Progenitor cell of endocrine pancreas (in vitro differentiated cells): ENCODE data around the gene GALK2. TPM values are rescaled to one million over a fixed set of nuclear protein-coding genes. Genes with fewer than 3 reads are reported as not detected.

Experiments
- DNase-seq: peaks from one replicate; pipeline ENCODE4 v3.0.0; 2021; ENCODE audit warnings: low spot score; ENCODE audit not compliant: unreplicated experiment
- H3K27ac Mint-ChIP-seq: 2 replicates; pipeline ENCODE4 v1.8.0; 2021; ENCODE audit warnings: mild to moderate bottlenecking, moderate library complexity, mixed read lengths
- H3K27me3 Mint-ChIP-seq: 2 replicates; pipeline ENCODE4 v1.8.0; 2021; ENCODE audit warnings: mixed read lengths
- H3K36me3 Mint-ChIP-seq: 2 replicates; pipeline ENCODE4 v1.8.0; 2022; ENCODE audit warnings: mixed read lengths; ENCODE audit not compliant: insufficient read depth
- H3K4me1 Mint-ChIP-seq: 2 replicates; pipeline ENCODE4 v1.8.0; 2021; ENCODE audit warnings: low read depth, mixed read lengths
- H3K4me3 Mint-ChIP-seq: 2 replicates; pipeline ENCODE4 v1.8.0; 2021; ENCODE audit warnings: low read depth, mild to moderate bottlenecking, moderate library complexity, mixed read lengths
- H3K9me3 Mint-ChIP-seq: 2 replicates; pipeline ENCODE4 v1.8.0; 2021; ENCODE audit warnings: low read depth, mixed read lengths
- total RNA-seq: library from RNA; stranded (reverse); gene quantifications from 2 replicates; pipeline ENCODE4 v1.2.1, GENCODE V29; 2021
- TF ChIP-seq, protein P1 (sequence below): fragments of 200-600 bp; sonication (generic); IDR thresholded peaks from one replicate; pipeline ENCODE4 v1.5.0; 2021; ENCODE audit warnings: antibody characterized with exemption, mild to moderate bottlenecking; ENCODE audit not compliant: unreplicated experiment

Gene GALK2
- total RNA-seq, 1 donor from 2014 or later, result 21.1 TPM

DNA sequence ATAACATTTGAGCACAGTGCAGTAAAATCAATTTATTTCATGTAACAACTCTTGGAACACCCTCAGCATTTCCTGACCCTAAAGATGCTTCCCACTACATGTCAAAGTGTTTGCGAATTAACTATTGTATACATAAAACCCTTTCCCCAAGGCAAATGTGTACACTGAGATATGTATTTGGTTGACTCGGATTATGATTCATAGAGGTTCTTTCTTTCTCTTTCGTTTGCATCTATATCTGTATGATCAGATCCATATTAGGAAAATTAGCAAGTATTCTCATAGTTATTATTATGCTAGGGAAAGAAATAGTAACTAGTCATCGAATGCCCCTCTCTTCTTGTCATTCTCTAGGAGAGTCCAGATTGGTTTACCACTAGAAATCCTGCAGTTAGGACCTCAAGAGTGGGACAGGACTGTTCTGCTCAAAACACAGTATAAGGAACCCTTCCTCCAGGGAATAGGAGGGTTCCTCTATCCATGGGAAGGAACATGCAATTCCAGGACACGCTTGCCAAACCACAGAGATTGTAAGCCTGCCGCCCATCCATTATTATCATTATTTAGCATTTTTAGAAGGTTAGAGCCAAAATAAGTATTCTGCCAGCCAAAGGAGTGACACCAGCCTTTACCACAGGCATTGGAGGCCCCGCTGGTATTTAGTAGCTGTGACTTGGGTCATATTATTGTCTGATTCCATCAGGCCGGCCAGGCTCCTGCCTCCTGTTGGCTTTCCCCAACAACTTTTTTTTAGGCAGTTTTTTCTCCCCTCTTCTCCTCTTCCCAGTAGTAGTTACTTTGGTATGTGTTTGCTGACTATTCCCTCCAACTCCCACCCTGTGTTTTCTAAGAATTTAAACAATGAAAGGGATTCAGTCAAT is 100.7 kb downstream of the GALK2 start:
- H3K27ac Mint-ChIP-seq, result no peak overlapping the region
- no peaks in the 10 kb centered on the region for H3K4me1 Mint-ChIP-seq
- H3K4me3 Mint-ChIP-seq, result no peak overlapping the region
- DNase-seq, result no peak
- TF ChIP-seq, protein P1, sequence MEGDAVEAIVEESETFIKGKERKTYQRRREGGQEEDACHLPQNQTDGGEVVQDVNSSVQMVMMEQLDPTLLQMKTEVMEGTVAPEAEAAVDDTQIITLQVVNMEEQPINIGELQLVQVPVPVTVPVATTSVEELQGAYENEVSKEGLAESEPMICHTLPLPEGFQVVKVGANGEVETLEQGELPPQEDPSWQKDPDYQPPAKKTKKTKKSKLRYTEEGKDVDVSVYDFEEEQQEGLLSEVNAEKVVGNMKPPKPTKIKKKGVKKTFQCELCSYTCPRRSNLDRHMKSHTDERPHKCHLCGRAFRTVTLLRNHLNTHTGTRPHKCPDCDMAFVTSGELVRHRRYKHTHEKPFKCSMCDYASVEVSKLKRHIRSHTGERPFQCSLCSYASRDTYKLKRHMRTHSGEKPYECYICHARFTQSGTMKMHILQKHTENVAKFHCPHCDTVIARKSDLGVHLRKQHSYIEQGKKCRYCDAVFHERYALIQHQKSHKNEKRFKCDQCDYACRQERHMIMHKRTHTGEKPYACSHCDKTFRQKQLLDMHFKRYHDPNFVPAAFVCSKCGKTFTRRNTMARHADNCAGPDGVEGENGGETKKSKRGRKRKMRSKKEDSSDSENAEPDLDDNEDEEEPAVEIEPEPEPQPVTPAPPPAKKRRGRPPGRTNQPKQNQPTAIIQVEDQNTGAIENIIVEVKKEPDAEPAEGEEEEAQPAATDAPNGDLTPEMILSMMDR, result no peak
- H3K9me3 Mint-ChIP-seq, result peaks cover 4% of the 10 kb centered on the region
- no peaks in the 10 kb centered on the region for H3K27me3 Mint-ChIP-seq
- peaks cover 1% of the 10 kb centered on the region for H3K36me3 Mint-ChIP-seq

- TF ChIP-seq, protein P1, result no peak
- Mint-ChIP-seq H3K27ac (no peak overlapping the region), H3K4me3 (no peak overlapping the region), H3K36me3 (peaks cover 5% of the 10 kb centered on the region), H3K9me3 (no peaks in the 10 kb centered on the region), H3K4me1 (no peaks in the 10 kb centered on the region), H3K27me3 (no peaks in the 10 kb centered on the region)
- DNase-seq, result no peak
Observed at GRCh38 chr15:49273734-49274318, 103.8 kb downstream of the GALK2 start.

DNA sequence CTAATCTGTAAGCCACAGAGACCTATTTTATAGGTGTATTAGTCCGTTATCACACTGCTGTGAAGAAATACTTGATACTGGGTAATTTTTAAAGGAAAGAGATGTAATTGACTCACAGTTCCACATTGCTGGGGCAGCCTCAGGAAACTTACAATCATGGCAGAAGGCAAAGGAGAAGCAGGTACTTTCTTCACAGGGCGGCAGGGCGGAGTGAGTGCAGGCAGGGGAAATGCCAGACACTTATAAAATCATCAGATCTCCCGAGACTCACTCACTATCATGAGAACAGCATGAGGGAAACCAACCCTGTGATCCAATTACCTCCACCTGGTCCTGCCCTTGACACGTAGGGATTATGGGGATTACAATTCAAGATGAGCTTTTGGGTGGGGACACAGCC is 108.7 kb downstream of the GALK2 start:
- H3K9me3 Mint-ChIP-seq, result no peaks in the 10 kb centered on the region

DNA sequence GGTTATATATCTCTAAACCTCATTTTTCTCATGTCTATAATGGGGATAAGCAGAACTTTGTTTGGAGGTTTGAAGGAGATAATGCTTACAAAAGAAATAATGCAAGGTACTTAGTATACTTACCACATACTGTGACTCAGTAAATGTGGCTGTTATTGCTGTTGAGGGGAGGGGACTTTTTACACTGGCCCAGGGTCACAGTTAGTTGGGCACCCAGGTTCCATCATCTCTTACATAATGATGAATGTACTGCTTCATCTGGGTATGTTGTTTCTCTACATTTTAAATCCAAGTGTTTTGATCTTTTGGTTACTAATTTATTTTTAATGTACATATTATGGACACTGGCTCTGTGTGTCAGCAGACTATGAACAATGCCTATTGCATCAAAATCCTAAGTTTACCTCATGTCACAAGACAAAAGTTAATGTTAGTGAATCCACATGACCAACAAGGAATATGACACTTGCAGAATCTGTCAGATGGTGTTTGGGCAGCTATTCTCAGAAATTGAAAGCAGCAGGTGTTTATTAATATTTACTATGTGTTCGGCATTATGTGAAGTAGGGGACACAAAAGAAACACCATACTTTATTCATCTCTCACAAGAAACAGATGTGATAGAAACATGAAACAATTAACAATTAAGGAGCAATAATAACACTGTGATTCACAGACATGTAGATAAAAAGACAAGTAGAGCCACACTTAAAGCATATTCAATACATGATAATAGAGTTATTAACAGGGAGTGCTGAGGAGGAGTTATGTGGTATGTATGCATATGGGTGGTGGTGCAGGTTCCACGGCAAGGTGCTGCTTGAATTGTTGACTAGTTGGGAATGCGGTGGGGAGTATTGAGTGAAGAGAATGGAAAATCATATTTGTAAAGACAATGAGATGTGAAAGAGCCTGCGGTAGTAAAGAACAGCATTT is 109.7 kb downstream of the GALK2 start:
- Mint-ChIP-seq H3K4me3 (no peak overlapping the region), H3K9me3 (no peaks in the 10 kb centered on the region), H3K36me3 (peaks cover 17% of the 10 kb centered on the region), H3K27ac (no peak overlapping the region), H3K27me3 (no peaks in the 10 kb centered on the region), H3K4me1 (no peaks in the 10 kb centered on the region)
- TF ChIP-seq, protein P1, result no peak
- DNase-seq, result no peak

More for the DNA sequence above, 108.7 kb downstream of the GALK2 start:
- Mint-ChIP-seq H3K4me1 (no peaks in the 10 kb centered on the region), H3K27me3 (no peaks in the 10 kb centered on the region), H3K4me3 (no peak overlapping the region), H3K36me3 (peaks cover 11% of the 10 kb centered on the region), H3K27ac (no peak overlapping the region)
- TF ChIP-seq, protein P1, result no peak
- no peak for DNase-seq

DNA sequence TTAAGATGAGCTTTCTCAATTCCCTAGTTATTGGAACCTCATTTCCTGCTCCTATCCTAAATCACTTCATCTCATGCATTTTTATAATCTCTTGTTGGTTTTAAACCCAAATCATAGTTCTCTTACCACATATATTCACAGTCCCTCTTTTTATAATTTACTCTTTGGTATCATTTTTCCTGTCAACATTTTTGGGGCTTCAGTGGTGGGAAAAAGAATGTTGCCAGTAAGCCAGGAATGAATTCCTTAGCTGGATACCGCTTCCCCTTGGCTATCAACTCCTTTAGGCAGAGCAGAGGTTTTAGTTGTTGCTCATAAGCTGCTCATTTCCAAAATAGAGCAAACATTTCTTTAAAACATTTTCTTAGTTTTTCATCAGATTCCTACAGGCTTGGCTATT is 112.3 kb downstream of the GALK2 start:
- peaks cover 4% of the 10 kb centered on the region for H3K4me1 Mint-ChIP-seq
- no peak overlapping the region for H3K27ac Mint-ChIP-seq
- no peak for DNase-seq
- H3K4me3 Mint-ChIP-seq, result no peak overlapping the region
- no peaks in the 10 kb centered on the region for H3K27me3 Mint-ChIP-seq
- TF ChIP-seq, protein P1, result no peak
- peaks cover 23% of the 10 kb centered on the region for H3K36me3 Mint-ChIP-seq
- H3K9me3 Mint-ChIP-seq, result no peaks in the 10 kb centered on the region
